ENCODE data around the gene PCDHGA6.
"Not testable (repeated sequence)": the region's sequence is repeated elsewhere in the genome, so short reads cannot be mapped to it uniquely, and the experiment has no call there.

The PCDHGA6 gene

GRCh38 chr5:141414548-141415274 is 41.0 kb downstream of the PCDHGA6 start:
- peaks cover 55% of the 10 kb centered on the region for H3K36me3 ChIP-seq (ENCODE audit: control insufficient read depth, insufficient read depth, low read length)
- H3K4me3 ChIP-seq (ENCODE audit: extremely low read depth, insufficient read depth, low read length, poor library complexity, severe bottlenecking); H3K27ac ChIP-seq (ENCODE audit: low read depth, low read length, severe bottlenecking); H3K4me1 ChIP-seq (ENCODE audit: control insufficient read depth, insufficient read depth, low read length, poor library complexity, severe bottlenecking): not testable (repeated sequence)
- H3K9me3 ChIP-seq (ENCODE audit: control insufficient read depth, low read length) = peaks cover 53% of the 10 kb centered on the region
- 94 to 97% methylated on average over 34 to 42 of the region's 46 CpGs for WGBS, 2 experiments (ENCODE audit: insufficient coverage in 2 of 2)

DNA sequence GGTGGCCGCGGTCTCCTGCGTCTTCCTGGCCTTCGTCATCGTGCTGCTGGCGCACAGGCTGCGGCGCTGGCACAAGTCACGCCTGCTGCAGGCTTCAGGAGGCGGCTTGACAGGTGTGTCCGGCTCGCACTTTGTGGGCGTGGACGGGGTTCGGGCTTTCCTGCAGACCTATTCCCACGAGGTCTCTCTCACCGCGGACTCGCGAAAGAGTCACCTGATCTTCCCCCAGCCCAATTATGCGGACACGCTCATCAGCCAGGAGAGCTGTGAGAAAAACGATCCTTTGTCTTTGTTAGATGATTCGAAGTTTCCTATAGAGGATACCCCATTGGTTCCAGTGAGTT is 41.6 kb downstream of the PCDHGA6 start:
- H3K27ac ChIP-seq (ENCODE audit: low read depth, low read length, severe bottlenecking); H3K4me1 ChIP-seq (ENCODE audit: control insufficient read depth, insufficient read depth, low read length, poor library complexity, severe bottlenecking); H3K4me3 ChIP-seq (ENCODE audit: extremely low read depth, insufficient read depth, low read length, poor library complexity, severe bottlenecking): not testable (repeated sequence)
- WGBS, 2 experiments (ENCODE audit: insufficient coverage in 2 of 2) = 94 to 95% methylated on average over 18 to 23 of the region's 24 CpGs
- H3K9me3 ChIP-seq (ENCODE audit: control insufficient read depth, low read length) = peaks cover 52% of the 10 kb centered on the region
- H3K36me3 ChIP-seq (ENCODE audit: control insufficient read depth, insufficient read depth, low read length) = peaks cover 55% of the 10 kb centered on the region

DNA sequence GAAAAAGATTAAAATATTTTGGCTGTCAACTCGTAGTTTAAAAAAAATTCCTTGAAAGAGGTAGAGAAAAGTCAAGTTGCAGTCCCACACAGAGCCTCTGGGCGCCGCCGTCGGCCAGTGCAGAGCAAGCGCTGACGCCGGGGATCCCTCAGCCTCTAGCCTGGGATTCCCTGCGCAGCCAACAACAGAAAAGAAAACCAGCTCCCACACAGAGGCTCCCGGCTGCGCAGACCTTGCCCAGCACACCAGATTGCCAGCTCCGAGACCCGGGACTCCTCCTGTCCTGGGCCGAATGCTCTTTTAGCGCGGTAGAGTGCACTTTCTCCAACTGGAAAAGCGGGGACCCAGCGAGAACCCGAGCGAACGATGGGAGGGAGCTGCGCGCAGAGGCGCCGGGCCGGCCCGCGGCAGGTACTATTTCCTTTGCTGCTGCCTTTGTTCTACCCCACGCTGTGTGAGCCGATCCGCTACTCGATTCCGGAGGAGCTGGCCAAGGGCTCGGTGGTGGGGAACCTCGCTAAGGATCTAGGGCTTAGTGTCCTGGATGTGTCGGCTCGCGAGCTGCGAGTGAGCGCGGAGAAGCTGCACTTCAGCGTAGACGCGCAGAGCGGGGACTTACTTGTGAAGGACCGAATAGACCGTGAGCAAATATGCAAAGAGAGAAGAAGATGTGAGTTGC is 43.9 kb downstream of the PCDHGA6 start, which contains the start of gene PCDHGB7:
Gene PCDHGB7 (plus strand): TSS at position 184 of the 679 bp plus-strand sequence. CDS start 183 bp downstream, at position 367.
- H3K27ac ChIP-seq (ENCODE audit: low read depth, low read length, severe bottlenecking); H3K4me1 ChIP-seq (ENCODE audit: control insufficient read depth, insufficient read depth, low read length, poor library complexity, severe bottlenecking): not testable (repeated sequence)
- Histone ChIP-seq H3K36me3 (ENCODE audit: control insufficient read depth, insufficient read depth, low read length) (peaks cover 76% of the 10 kb centered on the region), H3K9me3 (ENCODE audit: control insufficient read depth, low read length) (peaks cover 72% of the 10 kb centered on the region), H3K4me3 (ENCODE audit: extremely low read depth, insufficient read depth, low read length, poor library complexity, severe bottlenecking) (peak within 1 kb of the TSS; percentile 28)
- 71% methylated on average over 29 to 35 of the region's 47 CpGs for WGBS, 2 experiments (ENCODE audit: insufficient coverage in 2 of 2)

DNA sequence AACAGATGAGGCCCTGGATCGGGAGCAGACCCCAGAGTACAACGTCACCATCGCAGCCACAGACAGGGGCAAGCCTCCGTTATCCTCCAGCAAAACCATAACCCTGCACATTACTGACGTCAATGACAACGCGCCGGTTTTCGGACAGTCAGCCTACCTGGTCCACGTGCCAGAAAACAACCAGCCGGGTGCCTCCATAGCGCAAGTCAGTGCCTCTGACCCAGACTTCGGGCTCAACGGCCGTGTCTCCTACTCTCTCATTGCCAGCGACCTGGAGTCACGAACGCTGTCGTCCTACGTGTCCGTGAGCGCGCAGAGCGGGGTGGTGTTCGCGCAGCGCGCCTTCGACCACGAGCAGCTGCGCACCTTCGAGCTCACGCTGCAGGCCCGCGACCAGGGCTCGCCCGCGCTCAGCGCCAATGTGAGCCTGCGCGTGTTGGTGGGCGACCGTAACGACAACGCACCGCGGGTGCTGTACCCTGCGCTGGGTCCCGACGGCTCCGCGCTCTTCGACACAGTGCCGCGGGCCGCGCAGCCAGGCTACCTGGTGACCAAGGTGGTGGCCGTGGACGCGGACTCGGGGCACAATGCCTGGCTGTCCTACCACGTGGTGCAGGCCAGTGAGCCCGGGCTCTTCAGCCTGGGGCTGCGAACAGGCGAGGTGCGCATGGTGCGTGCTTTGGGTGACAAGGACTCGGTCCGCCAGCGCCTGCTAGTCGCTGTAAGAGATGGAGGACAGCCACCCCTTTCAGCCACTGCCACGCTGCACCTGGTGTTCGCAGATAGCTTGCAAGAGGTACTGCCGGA is 45.6 kb downstream of the PCDHGA6 start:
- WGBS, 2 experiments (ENCODE audit: insufficient coverage in 2 of 2) = 96 to 97% methylated on average over 74 of the region's 74 CpGs
- Histone ChIP-seq H3K36me3 (ENCODE audit: control insufficient read depth, insufficient read depth, low read length) (peaks cover 70% of the 10 kb centered on the region), H3K4me3 (ENCODE audit: extremely low read depth, insufficient read depth, low read length, poor library complexity, severe bottlenecking) (no peak overlapping the region), H3K27ac (ENCODE audit: low read depth, low read length, severe bottlenecking) (no peak overlapping the region), H3K9me3 (ENCODE audit: control insufficient read depth, low read length) (peaks cover 69% of the 10 kb centered on the region), H3K4me1 (ENCODE audit: control insufficient read depth, insufficient read depth, low read length, poor library complexity, severe bottlenecking) (no peaks in the 10 kb centered on the region)

DNA sequence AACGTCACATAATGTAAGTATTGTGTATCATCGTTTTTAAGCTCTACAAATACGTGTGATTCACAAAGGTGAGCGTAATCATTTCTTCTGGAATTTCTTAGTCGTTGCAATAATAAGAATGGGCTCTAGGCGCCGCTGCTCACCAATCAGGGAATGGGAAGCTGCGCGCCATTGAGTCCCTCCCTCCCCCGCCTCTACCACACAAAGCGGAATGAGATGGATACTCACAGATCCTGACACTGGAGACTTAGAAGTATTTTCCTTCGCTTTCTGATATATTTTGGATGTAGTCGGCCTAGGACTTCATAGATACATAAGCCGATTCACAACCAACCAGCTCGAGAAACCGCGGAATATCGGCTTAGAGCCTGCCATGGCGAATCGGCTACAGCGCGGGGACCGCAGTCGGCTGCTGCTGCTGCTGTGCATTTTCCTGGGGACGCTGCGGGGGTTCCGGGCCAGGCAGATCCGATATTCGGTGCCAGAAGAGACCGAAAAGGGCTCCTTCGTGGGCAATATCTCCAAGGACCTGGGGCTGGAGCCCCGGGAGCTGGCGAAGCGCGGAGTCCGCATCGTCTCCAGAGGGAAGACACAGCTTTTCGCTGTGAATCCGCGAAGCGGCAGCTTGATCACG is 47.3 kb downstream of the PCDHGA6 start, which contains the start of gene PCDHGA11:
Gene PCDHGA11 (plus strand): TSS at position 197 of the 634 bp plus-strand sequence. CDS start 177 bp downstream, at position 374.
- peaks cover 72% of the 10 kb centered on the region for H3K9me3 ChIP-seq (ENCODE audit: control insufficient read depth, low read length)
- WGBS, 2 experiments (ENCODE audit: insufficient coverage in 2 of 2) = 90 to 95% methylated on average over 39 to 41 of the region's 42 CpGs
- H3K36me3 ChIP-seq (ENCODE audit: control insufficient read depth, insufficient read depth, low read length) = peaks cover 75% of the 10 kb centered on the region
- H3K4me3 ChIP-seq (ENCODE audit: extremely low read depth, insufficient read depth, low read length, poor library complexity, severe bottlenecking) = no peak within 1 kb of the TSS
- H3K27ac ChIP-seq (ENCODE audit: low read depth, low read length, severe bottlenecking) = no peak within 1 kb of the TSS
- H3K4me1 ChIP-seq (ENCODE audit: control insufficient read depth, insufficient read depth, low read length, poor library complexity, severe bottlenecking) = no peaks in the 10 kb centered on the region

DNA sequence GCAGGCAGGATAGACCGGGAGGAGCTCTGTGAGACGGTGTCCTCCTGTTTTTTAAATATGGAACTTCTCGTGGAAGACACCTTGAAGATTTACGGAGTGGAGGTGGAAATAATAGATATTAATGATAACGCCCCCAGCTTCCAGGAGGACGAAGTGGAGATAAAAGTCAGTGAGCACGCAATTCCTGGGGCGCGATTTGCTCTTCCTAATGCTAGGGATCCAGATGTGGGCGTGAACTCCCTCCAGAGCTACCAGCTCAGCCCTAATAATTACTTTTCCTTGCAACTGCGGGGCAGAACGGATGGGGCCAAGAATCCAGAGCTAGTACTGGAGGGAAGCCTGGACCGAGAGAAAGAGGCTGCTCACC is 47.8 kb downstream of the PCDHGA6 start:
- H3K4me3 ChIP-seq (ENCODE audit: extremely low read depth, insufficient read depth, low read length, poor library complexity, severe bottlenecking) = no peak overlapping the region
- 94 to 98% methylated on average over 10 to 13 of the region's 13 CpGs for WGBS, 2 experiments (ENCODE audit: insufficient coverage in 2 of 2)
- peaks cover 78% of the 10 kb centered on the region for H3K36me3 ChIP-seq (ENCODE audit: control insufficient read depth, insufficient read depth, low read length)
- H3K27ac ChIP-seq (ENCODE audit: low read depth, low read length, severe bottlenecking) = no peak overlapping the region
- peaks cover 74% of the 10 kb centered on the region for H3K9me3 ChIP-seq (ENCODE audit: control insufficient read depth, low read length)
- no peaks in the 10 kb centered on the region for H3K4me1 ChIP-seq (ENCODE audit: control insufficient read depth, insufficient read depth, low read length, poor library complexity, severe bottlenecking)

DNA sequence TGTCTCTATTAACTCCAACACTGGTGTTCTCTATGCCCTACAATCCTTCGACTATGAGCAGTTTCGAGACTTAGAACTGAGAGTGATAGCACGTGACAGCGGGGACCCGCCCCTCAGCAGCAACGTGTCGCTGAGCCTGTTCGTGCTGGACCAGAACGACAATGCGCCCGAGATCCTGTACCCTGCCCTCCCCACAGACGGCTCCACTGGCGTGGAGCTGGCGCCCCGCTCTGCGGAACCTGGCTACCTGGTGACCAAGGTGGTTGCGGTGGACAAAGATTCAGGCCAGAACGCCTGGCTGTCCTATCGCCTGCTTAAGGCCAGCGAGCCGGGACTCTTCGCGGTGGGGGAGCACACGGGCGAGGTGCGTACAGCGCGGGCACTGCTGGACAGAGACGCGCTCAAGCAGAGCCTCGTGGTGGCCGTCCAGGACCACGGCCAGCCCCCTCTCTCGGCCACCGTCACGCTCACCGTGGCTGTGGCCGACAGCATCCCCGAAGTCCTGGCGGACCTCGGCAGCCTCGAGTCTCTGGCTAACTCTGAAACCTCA is 49.1 kb downstream of the PCDHGA6 start:
- 96 to 98% methylated on average over 37 to 42 of the region's 42 CpGs for WGBS, 2 experiments (ENCODE audit: insufficient coverage in 2 of 2)
- Histone ChIP-seq H3K9me3 (ENCODE audit: control insufficient read depth, low read length) (peaks cover 81% of the 10 kb centered on the region), H3K4me1 (ENCODE audit: control insufficient read depth, insufficient read depth, low read length, poor library complexity, severe bottlenecking) (no peaks in the 10 kb centered on the region), H3K27ac (ENCODE audit: low read depth, low read length, severe bottlenecking) (no peak overlapping the region), H3K36me3 (ENCODE audit: control insufficient read depth, insufficient read depth, low read length) (peaks cover 86% of the 10 kb centered on the region), H3K4me3 (ENCODE audit: extremely low read depth, insufficient read depth, low read length, poor library complexity, severe bottlenecking) (no peak overlapping the region)

GRCh38 chr5:141427783-141428426 is 54.2 kb downstream of the PCDHGA6 start:
- peaks cover 71% of the 10 kb centered on the region for H3K36me3 ChIP-seq (ENCODE audit: control insufficient read depth, insufficient read depth, low read length)
- H3K9me3 ChIP-seq (ENCODE audit: control insufficient read depth, low read length) = peaks cover 69% of the 10 kb centered on the region
- 97 to 98% methylated on average over 52 to 53 of the region's 53 CpGs for WGBS, 2 experiments (ENCODE audit: insufficient coverage in 2 of 2)
- H3K4me3 ChIP-seq (ENCODE audit: extremely low read depth, insufficient read depth, low read length, poor library complexity, severe bottlenecking) = no peak overlapping the region
- no peaks in the 10 kb centered on the region for H3K4me1 ChIP-seq (ENCODE audit: control insufficient read depth, insufficient read depth, low read length, poor library complexity, severe bottlenecking)
- no peak overlapping the region for H3K27ac ChIP-seq (ENCODE audit: low read depth, low read length, severe bottlenecking)
